ENCODE results near the gene PCDHA12. TPM values are rescaled to one million over a fixed set of nuclear protein-coding genes. Genes with fewer than 3 reads are reported as not detected.

PCDHA12 gene
- total RNA-seq, 1 donor from 2014 or later: 16.0 TPM

GRCh38 chr5:140883927-140884697, 9.0 kb downstream of the PCDHA12 start:
- Histone ChIP-seq H3K4me3 (ENCODE audit: insufficient read depth, low read depth, low read length) (no peak overlapping the region), H3K9me3 (ENCODE audit: insufficient read depth, low read depth, low read length) (peaks cover 10% of the 10 kb centered on the region), H3K27ac (ENCODE audit: low read depth, low read length) (no peak overlapping the region), H2AFZ (ENCODE audit: low read depth, low read length) (no peak overlapping the region), H4K20me1 (ENCODE audit: insufficient read depth, low read length) (no peaks in the 10 kb centered on the region), H3K9ac (ENCODE audit: low read length) (no peak overlapping the region), H3K79me2 (ENCODE audit: insufficient read depth, low read length) (no peaks in the 10 kb centered on the region), H3K36me3 (ENCODE audit: insufficient read depth, low read length) (no peaks in the 10 kb centered on the region), H3K4me1 (ENCODE audit: insufficient read depth, low read length) (no peaks in the 10 kb centered on the region), H3K27me3 (ENCODE audit: insufficient read depth, low read length) (no peaks in the 10 kb centered on the region), H3K4me2 (ENCODE audit: low read length) (no peak overlapping the region)
- Mint-ChIP-seq H3K4me1 (ENCODE audit: low read depth, unreplicated experiment) (no peaks in the 10 kb centered on the region), H3K27ac (ENCODE audit: unreplicated experiment) (no peak overlapping the region), H3K36me3 (ENCODE audit: low read depth, unreplicated experiment) (peaks cover 18% of the 10 kb centered on the region), H3K27me3 (ENCODE audit: low read depth, unreplicated experiment) (no peaks in the 10 kb centered on the region), H3K4me3 (ENCODE audit: unreplicated experiment) (no peak overlapping the region), H3K9me3 (ENCODE audit: unreplicated experiment) (peaks cover 4% of the 10 kb centered on the region)
- no peak for DNase-seq (ENCODE audit: low read depth)
- no peak for FAIRE-seq
- TF ChIP-seq EZH2 (IDR thresholded peaks at IDR 0.05; ENCODE audit: insufficient read depth, low read length) (no peak), CTCF (IDR thresholded peaks at IDR 0.05; ENCODE audit: insufficient read depth, low read depth, low read length) (no peak)

- no peak for FAIRE-seq
- Histone ChIP-seq H3K27ac (ENCODE audit: low read depth, low read length) (no peak overlapping the region), H2AFZ (ENCODE audit: low read depth, low read length) (no peak overlapping the region), H3K27me3 (ENCODE audit: insufficient read depth, low read length) (no peaks in the 10 kb centered on the region), H3K9me3 (ENCODE audit: insufficient read depth, low read depth, low read length) (no peaks in the 10 kb centered on the region), H3K36me3 (ENCODE audit: insufficient read depth, low read length) (no peaks in the 10 kb centered on the region), H4K20me1 (ENCODE audit: insufficient read depth, low read length) (no peaks in the 10 kb centered on the region), H3K4me1 (ENCODE audit: insufficient read depth, low read length) (no peaks in the 10 kb centered on the region), H3K4me3 (ENCODE audit: insufficient read depth, low read depth, low read length) (no peak overlapping the region), H3K4me2 (ENCODE audit: low read length) (no peak overlapping the region), H3K79me2 (ENCODE audit: insufficient read depth, low read length) (no peaks in the 10 kb centered on the region), H3K9ac (ENCODE audit: low read length) (no peak overlapping the region)
- H3K27ac Mint-ChIP-seq (ENCODE audit: unreplicated experiment): no peak overlapping the region
- peaks cover 3% of the 10 kb centered on the region for H3K9me3 Mint-ChIP-seq (ENCODE audit: unreplicated experiment)
- peaks cover 4% of the 10 kb centered on the region for H3K36me3 Mint-ChIP-seq (ENCODE audit: low read depth, unreplicated experiment)
- H3K4me1 Mint-ChIP-seq (ENCODE audit: low read depth, unreplicated experiment): no peaks in the 10 kb centered on the region
- H3K27me3 Mint-ChIP-seq (ENCODE audit: low read depth, unreplicated experiment): no peaks in the 10 kb centered on the region
- H3K4me3 Mint-ChIP-seq (ENCODE audit: unreplicated experiment): no peak overlapping the region
- TF ChIP-seq CTCF (IDR thresholded peaks at IDR 0.05; ENCODE audit: insufficient read depth, low read depth, low read length) (no peak), EZH2 (IDR thresholded peaks at IDR 0.05; ENCODE audit: insufficient read depth, low read length) (no peak)
- no peak for DNase-seq (ENCODE audit: low read depth)
These were observed 41.2 kb downstream of the PCDHA12 start for GRCh38 chr5:140916325-140916724.

GRCh38 chr5:140923601-140924000, 48.5 kb downstream of the PCDHA12 start:
- Histone ChIP-seq H3K4me1 (ENCODE audit: insufficient read depth, low read length) (peaks cover 3% of the 10 kb centered on the region), H3K4me2 (ENCODE audit: low read length) (no peak overlapping the region), H3K27me3 (ENCODE audit: insufficient read depth, low read length) (peaks cover 13% of the 10 kb centered on the region), H3K79me2 (ENCODE audit: insufficient read depth, low read length) (no peaks in the 10 kb centered on the region), H3K36me3 (ENCODE audit: insufficient read depth, low read length) (no peaks in the 10 kb centered on the region), H3K9me3 (ENCODE audit: insufficient read depth, low read depth, low read length) (peaks cover 11% of the 10 kb centered on the region), H2AFZ (ENCODE audit: low read depth, low read length) (no peak overlapping the region), H3K9ac (ENCODE audit: low read length) (no peak overlapping the region), H3K4me3 (ENCODE audit: insufficient read depth, low read depth, low read length) (no peak overlapping the region), H4K20me1 (ENCODE audit: insufficient read depth, low read length) (no peaks in the 10 kb centered on the region), H3K27ac (ENCODE audit: low read depth, low read length) (no peak overlapping the region)
- Mint-ChIP-seq H3K27ac (ENCODE audit: unreplicated experiment) (no peak overlapping the region), H3K9me3 (ENCODE audit: unreplicated experiment) (no peaks in the 10 kb centered on the region), H3K4me1 (ENCODE audit: low read depth, unreplicated experiment) (peaks cover 2% of the 10 kb centered on the region), H3K36me3 (ENCODE audit: low read depth, unreplicated experiment) (no peaks in the 10 kb centered on the region), H3K27me3 (ENCODE audit: low read depth, unreplicated experiment) (no peaks in the 10 kb centered on the region), H3K4me3 (ENCODE audit: unreplicated experiment) (no peak overlapping the region)
- no peak for FAIRE-seq
- TF ChIP-seq CTCF (IDR thresholded peaks at IDR 0.05; ENCODE audit: insufficient read depth, low read depth, low read length) (no peak), EZH2 (IDR thresholded peaks at IDR 0.05; ENCODE audit: insufficient read depth, low read length) (no peak)
- no peak for DNase-seq (ENCODE audit: low read depth)
